Osteoblast (primary cell): ENCODE measurements around the gene ANKRD33B. TPM values are rescaled to one million over a fixed set of nuclear protein-coding genes. Genes with fewer than 3 reads are reported as not detected.
"Not testable (repeated sequence)": the region's sequence is repeated elsewhere in the genome, so short reads cannot be mapped to it uniquely, and the experiment has no call there.

Experiments used
- DNase-seq: peaks from one replicate; pipeline ENCODE4 v3.0.0; 2011; ENCODE audit warnings: low spot score, mixed read lengths; ENCODE audit not compliant: insufficient read length; ENCODE audit errors: missing footprints
- H2AFZ ChIP-seq: 2 replicates; pipeline ENCODE4 v1.6.0; 2011; ENCODE audit warnings: mild to moderate bottlenecking, low read length
- H3K27ac ChIP-seq: 2 replicates; pipeline ENCODE4 v1.5.1; 2011; ENCODE audit warnings: mild to moderate bottlenecking, low read depth, low read length, moderate library complexity
- H3K27me3 ChIP-seq: 2 replicates; pipeline ENCODE4 v1.6.0; 2012; ENCODE audit warnings: mild to moderate bottlenecking, control low read depth, inconsistent platforms, low read length, moderate library complexity; ENCODE audit not compliant: insufficient read depth
- H3K36me3 ChIP-seq: 2 replicates; pipeline ENCODE4 v1.5.1; 2011; ENCODE audit warnings: mild to moderate bottlenecking, low read length, control low read depth, moderate library complexity; ENCODE audit not compliant: insufficient read depth
- H3K4me1 ChIP-seq: 2 replicates; pipeline ENCODE4 v1.5.1; 2011; ENCODE audit warnings: mild to moderate bottlenecking, low read length, control low read depth, moderate library complexity; ENCODE audit not compliant: insufficient read depth
- H3K4me2 ChIP-seq: 2 replicates; pipeline ENCODE4 v1.6.0; 2011; ENCODE audit warnings: mild to moderate bottlenecking, low read length; ENCODE audit not compliant: insufficient read depth
- H3K4me3 ChIP-seq: fragments of 200-600 bp; sonication (generic); 3 replicates; pipeline ENCODE4 v1.5.1; 2012; ENCODE audit warnings: mild to moderate bottlenecking, low read length, inconsistent platforms; ENCODE audit not compliant: insufficient read depth
- H3K79me2 ChIP-seq: 2 replicates; pipeline ENCODE4 v1.6.0; 2012; ENCODE audit warnings: mild to moderate bottlenecking, low read length, control low read depth, inconsistent platforms; ENCODE audit not compliant: insufficient read depth
- H3K9me3 ChIP-seq: 2 replicates; pipeline ENCODE4 v1.5.1; 2011; ENCODE audit warnings: low read depth, low read length, control low read depth
- H4K20me1 ChIP-seq: 2 replicates; pipeline ENCODE4 v1.6.0; 2012; ENCODE audit warnings: mild to moderate bottlenecking, low read length, control low read depth; ENCODE audit not compliant: insufficient read depth
- total RNA-seq: library from RNA; depleted of rRNA; stranded (reverse); fragments of >200 nt; gene quantifications from 2 replicates; pipeline ENCODE4 v1.2.3, GENCODE V29; 2012
- TF ChIP-seq, protein P1 (sequence below): IDR thresholded peaks from 2 replicates; pipeline ENCODE4 v1.5.1; 2011; ENCODE audit warnings: mild to moderate bottlenecking, low read depth, low read length, moderate library complexity; ENCODE audit errors: extremely low read depth

Gene ANKRD33B
- total RNA-seq, 1 donor, result 5.1 TPM

DNA sequence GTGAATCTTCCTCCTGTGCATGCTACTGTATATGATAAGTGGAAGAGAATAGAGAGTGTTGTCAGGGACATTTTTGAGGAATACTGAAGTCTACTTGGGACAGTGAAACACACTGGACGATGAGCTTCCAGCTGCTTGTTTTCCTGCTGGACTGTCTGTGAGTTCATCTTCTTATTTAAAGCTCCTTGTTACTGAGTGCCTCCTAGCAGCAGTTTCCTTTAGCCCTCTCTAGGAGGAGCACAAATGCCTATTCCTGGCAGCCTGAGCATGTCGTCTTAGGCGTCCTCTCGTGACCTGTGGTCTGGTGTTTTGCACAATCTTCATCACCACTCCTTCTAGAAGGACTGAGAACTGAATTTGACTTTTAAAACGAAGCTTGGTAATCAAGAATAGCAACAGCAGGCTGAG is 43.8 kb downstream of the ANKRD33B start:
- H3K27ac ChIP-seq, result peak overlapping the region; percentile 4
- TF ChIP-seq, protein P1, sequence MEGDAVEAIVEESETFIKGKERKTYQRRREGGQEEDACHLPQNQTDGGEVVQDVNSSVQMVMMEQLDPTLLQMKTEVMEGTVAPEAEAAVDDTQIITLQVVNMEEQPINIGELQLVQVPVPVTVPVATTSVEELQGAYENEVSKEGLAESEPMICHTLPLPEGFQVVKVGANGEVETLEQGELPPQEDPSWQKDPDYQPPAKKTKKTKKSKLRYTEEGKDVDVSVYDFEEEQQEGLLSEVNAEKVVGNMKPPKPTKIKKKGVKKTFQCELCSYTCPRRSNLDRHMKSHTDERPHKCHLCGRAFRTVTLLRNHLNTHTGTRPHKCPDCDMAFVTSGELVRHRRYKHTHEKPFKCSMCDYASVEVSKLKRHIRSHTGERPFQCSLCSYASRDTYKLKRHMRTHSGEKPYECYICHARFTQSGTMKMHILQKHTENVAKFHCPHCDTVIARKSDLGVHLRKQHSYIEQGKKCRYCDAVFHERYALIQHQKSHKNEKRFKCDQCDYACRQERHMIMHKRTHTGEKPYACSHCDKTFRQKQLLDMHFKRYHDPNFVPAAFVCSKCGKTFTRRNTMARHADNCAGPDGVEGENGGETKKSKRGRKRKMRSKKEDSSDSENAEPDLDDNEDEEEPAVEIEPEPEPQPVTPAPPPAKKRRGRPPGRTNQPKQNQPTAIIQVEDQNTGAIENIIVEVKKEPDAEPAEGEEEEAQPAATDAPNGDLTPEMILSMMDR, result peak; percentile 25
- DNase-seq, result peak; percentile 75
- no peaks in the 10 kb centered on the region for H4K20me1 ChIP-seq
- H2AFZ ChIP-seq, result peak overlapping the region; percentile 13
- no peaks in the 10 kb centered on the region for H3K79me2 ChIP-seq
- H3K36me3 ChIP-seq, result no peaks in the 10 kb centered on the region
- H3K9me3 ChIP-seq, result no peaks in the 10 kb centered on the region
- H3K4me1 ChIP-seq, result peaks cover 15% of the 10 kb centered on the region
- H3K4me3 ChIP-seq, result no peak overlapping the region
- peak overlapping the region; percentile 52 for H3K4me2 ChIP-seq
- H3K27me3 ChIP-seq, result no peaks in the 10 kb centered on the region

DNA sequence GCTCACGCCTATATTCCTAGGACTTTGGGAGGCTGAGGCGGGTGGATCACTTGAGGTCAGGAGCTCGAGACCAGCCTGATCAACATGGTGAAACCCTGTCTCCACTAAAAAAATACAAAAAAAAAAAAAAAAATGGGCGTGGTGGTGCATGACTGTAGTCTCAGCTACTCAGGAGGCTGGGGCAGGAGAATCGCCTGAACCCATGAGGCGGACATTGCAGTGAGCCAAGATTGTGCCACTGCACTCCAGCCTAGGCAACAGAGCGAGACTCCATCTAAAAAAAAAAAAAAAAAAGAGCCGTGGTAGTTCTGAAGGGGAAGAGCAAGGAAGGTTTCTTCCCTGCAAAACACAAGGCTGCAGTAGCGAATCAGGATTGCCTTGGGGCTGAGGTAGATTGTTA is 44.2 kb downstream of the ANKRD33B start:
- Histone ChIP-seq H3K4me2 (peak overlapping the region; percentile 52), H3K27ac (peak overlapping the region; percentile 4), H3K4me1 (peaks cover 15% of the 10 kb centered on the region), H2AFZ (peak overlapping the region; percentile 13)
- not testable (repeated sequence) for H3K9me3 ChIP-seq, H3K27me3 ChIP-seq, H3K36me3 ChIP-seq, H3K79me2 ChIP-seq, H3K4me3 ChIP-seq, DNase-seq, H4K20me1 ChIP-seq

DNA sequence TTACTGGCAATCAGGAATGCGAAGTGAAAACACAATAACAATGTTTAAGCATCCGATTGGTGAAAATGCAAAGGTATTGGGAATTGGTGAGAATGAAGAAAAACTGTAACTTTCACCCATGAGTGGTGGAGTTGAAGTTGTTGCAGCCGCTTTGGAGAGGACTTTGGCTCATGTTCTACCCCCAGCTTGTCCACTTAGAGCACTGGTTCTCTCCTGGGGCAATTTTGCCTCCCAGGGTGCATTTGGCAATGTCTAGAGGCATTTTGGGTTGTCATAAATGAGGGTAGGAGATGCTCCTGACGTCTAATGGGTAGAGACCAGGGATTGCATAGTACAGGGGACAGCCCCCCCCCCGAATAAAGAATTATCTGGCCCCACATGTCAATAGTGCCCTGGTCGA is 46.2 kb downstream of the ANKRD33B start:
- DNase-seq, result no peak
- TF ChIP-seq, protein P1, result no peak

DNA sequence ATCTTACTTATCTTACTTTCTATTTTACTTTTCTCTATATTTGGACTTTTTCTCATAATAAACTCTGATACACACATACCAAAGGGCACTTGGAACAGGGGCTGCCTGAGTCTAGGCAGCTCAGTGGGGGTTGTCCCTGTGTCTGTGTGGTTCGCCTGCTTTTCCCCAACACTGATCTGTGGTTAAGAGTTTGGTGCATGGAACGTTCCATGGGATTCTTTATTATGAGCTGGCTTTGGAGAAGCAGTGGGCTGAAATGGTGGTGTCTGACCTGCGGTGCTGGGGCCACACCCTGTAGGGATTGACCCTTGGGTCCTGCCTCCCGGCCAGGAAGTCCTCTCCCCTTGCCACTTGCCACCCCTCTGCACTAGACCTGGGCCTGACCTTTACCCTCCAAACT is 47.4 kb downstream of the ANKRD33B start:
- peak overlapping the region; percentile 53 for H2AFZ ChIP-seq
- no peaks in the 10 kb centered on the region for H3K36me3 ChIP-seq
- H3K79me2 ChIP-seq, result no peaks in the 10 kb centered on the region
- H3K27ac ChIP-seq, result no peak overlapping the region
- TF ChIP-seq, protein P1, result no peak
- no peak for DNase-seq
- H3K9me3 ChIP-seq, result no peaks in the 10 kb centered on the region
- peak overlapping the region; percentile 24 for H3K4me2 ChIP-seq
- no peaks in the 10 kb centered on the region for H4K20me1 ChIP-seq
- H3K4me1 ChIP-seq, result peaks cover 15% of the 10 kb centered on the region
- no peaks in the 10 kb centered on the region for H3K27me3 ChIP-seq
- H3K4me3 ChIP-seq, result no peak overlapping the region

More for the DNA sequence above, 46.2 kb downstream of the ANKRD33B start:
- H3K79me2 ChIP-seq, result no peaks in the 10 kb centered on the region
- no peak overlapping the region for H3K4me2 ChIP-seq
- H3K4me3 ChIP-seq, result no peak overlapping the region
- H3K4me1 ChIP-seq, result peaks cover 15% of the 10 kb centered on the region
- no peak overlapping the region for H2AFZ ChIP-seq
- H3K36me3 ChIP-seq, result no peaks in the 10 kb centered on the region
- no peaks in the 10 kb centered on the region for H4K20me1 ChIP-seq
- H3K27ac ChIP-seq, result no peak overlapping the region
- no peaks in the 10 kb centered on the region for H3K9me3 ChIP-seq
- H3K27me3 ChIP-seq, result no peaks in the 10 kb centered on the region

DNA sequence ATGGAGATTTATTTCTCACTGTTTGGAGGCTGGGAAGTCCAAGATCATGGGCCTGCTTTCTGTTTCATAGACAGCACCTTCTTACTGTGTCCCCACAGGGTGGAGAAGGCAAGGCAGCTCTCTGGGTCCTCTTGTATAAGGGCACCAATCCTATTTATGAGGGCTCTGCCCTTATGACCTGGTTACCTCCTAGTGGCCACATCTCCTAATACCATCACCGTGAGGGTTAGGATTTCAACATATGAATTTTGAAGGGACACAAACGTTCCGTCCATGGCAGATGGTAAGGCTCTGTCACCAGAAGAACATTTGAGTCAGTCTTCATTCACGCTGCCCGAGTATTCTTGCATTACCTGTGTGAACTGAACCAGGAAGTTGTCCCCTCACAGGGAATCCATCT is 48.4 kb downstream of the ANKRD33B start:
- Histone ChIP-seq H3K27ac (no peak overlapping the region), H3K4me2 (no peak overlapping the region), H3K27me3 (no peaks in the 10 kb centered on the region), H4K20me1 (peaks cover 3% of the 10 kb centered on the region), H3K4me1 (peaks cover 13% of the 10 kb centered on the region), H3K4me3 (no peak overlapping the region), H3K36me3 (no peaks in the 10 kb centered on the region), H2AFZ (no peak overlapping the region), H3K9me3 (no peaks in the 10 kb centered on the region), H3K79me2 (no peaks in the 10 kb centered on the region)
- TF ChIP-seq, protein P1, result no peak
- DNase-seq, result no peak
